Lung microvascular endothelial cell (primary cell): ENCODE data around the gene ENPP6. TPM values are rescaled to one million over a fixed set of nuclear protein-coding genes. Genes with fewer than 3 reads are reported as not detected.

Experiments
- DNase-seq, 2 donors: peaks; one replicate each; pipeline versions ENCODE4 v3.0.0 to v3.0.0-alpha.2; 2010; ENCODE audit warnings: low read depth in 2 of 2
- total RNA-seq: library from RNA; depleted of rRNA; stranded (reverse); fragments of >200 nt; gene quantifications from 2 replicates; pipeline ENCODE4 v1.2.1, GENCODE V29; 2014

The ENPP6 gene
- total RNA-seq, 1 donor from 2014 or later: not detected

- no peak for DNase-seq
These were observed 109.6 kb downstream of the ENPP6 start for GRCh38 chr4:184108006-184108501.

- DNase-seq: no peak
These were observed 113.1 kb downstream of the ENPP6 start for GRCh38 chr4:184104419-184105101.

GRCh38 chr4:184103527-184104264 lies 114.0 kb downstream of the ENPP6 start:
- no peak for DNase-seq

- DNase-seq: no peak
These were observed 114.7 kb downstream of the ENPP6 start for GRCh38 chr4:184102927-184103326.

- no peak for DNase-seq
These were observed 115.2 kb downstream of the ENPP6 start for GRCh38 chr4:184102488-184102887.

GRCh38 chr4:184101711-184102110 lies 116.0 kb downstream of the ENPP6 start:
- no peak for DNase-seq

- DNase-seq: peak in 1 of 2 donors; percentile 31
These were observed 117.3 kb downstream of the ENPP6 start for GRCh38 chr4:184100297-184100885.

- no peak for DNase-seq
These were observed 118.1 kb downstream of the ENPP6 start for GRCh38 chr4:184099535-184099966.

- DNase-seq: no peak
These were observed 118.7 kb downstream of the ENPP6 start for GRCh38 chr4:184099000-184099399.

GRCh38 chr4:184097815-184098214 lies 119.9 kb downstream of the ENPP6 start:
- no peak for DNase-seq

GRCh38 chr4:184097241-184097605 lies 120.5 kb downstream of the ENPP6 start:
- peak in 1 of 2 donors; percentile 33 for DNase-seq

GRCh38 chr4:184096561-184097240 lies 121.0 kb downstream of the ENPP6 start:
- no peak for DNase-seq

GRCh38 chr4:184094532-184095159 lies 123.0 kb downstream of the ENPP6 start:
- no peak for DNase-seq

GRCh38 chr4:184091986-184092385 lies 125.7 kb downstream of the ENPP6 start:
- DNase-seq: no peak

GRCh38 chr4:184090571-184090970 lies 127.1 kb downstream of the ENPP6 start:
- DNase-seq: no peak

GRCh38 chr4:184080674-184081073 lies 137.0 kb downstream of the ENPP6 start:
- DNase-seq: no peak

- DNase-seq: no peak
These were observed 142.8 kb downstream of the ENPP6 start for GRCh38 chr4:184074677-184075388.

GRCh38 chr4:184067931-184068554 lies 149.6 kb downstream of the ENPP6 start:
- DNase-seq: no peak

- no peak for DNase-seq
These were observed 150.9 kb downstream of the ENPP6 start for GRCh38 chr4:184066584-184067300.

GRCh38 chr4:184064877-184065276 lies 152.8 kb downstream of the ENPP6 start:
- no peak for DNase-seq
